GM12801 (cell line): ENCODE measurements around the gene EPHA10.

ENCODE experiments used
- TF ChIP-seq, protein P1 (sequence below): IDR thresholded peaks from one replicate; pipeline ENCODE4 v1.5.1; 2011; ENCODE audit warnings: control low read depth; ENCODE audit not compliant: insufficient read length; ENCODE audit errors: extremely low read depth

Gene EPHA10

DNA sequence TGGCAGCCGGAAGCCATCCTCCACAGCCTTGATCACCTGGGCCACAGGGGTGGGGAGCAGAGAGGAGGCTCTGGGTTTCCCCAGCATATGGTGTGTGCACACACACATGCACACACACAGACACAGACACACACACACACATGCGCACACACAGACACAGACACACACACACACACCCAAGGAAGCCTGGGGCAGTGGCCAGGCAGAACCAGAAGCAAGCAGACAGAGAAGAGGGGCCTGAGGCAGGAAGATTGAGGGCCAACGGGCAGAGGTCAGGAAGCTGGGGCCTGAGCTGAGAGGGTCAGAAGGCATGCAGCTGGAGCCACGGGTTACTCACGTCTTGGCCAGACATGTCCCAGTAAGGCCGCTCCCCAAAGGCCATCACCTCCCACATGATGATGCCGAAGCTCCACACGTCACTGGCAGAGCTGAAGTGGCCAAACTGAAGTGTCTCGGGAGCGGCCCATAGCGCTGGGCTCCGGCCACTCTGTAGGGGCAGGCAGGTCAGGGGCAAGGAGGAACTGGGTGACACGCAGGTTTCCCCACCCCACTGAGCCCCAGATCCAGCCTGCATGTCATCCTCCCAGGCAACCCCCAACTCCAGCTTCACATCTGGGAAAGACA, 45.2 kb downstream of the EPHA10 start:
- TF ChIP-seq, protein P1, sequence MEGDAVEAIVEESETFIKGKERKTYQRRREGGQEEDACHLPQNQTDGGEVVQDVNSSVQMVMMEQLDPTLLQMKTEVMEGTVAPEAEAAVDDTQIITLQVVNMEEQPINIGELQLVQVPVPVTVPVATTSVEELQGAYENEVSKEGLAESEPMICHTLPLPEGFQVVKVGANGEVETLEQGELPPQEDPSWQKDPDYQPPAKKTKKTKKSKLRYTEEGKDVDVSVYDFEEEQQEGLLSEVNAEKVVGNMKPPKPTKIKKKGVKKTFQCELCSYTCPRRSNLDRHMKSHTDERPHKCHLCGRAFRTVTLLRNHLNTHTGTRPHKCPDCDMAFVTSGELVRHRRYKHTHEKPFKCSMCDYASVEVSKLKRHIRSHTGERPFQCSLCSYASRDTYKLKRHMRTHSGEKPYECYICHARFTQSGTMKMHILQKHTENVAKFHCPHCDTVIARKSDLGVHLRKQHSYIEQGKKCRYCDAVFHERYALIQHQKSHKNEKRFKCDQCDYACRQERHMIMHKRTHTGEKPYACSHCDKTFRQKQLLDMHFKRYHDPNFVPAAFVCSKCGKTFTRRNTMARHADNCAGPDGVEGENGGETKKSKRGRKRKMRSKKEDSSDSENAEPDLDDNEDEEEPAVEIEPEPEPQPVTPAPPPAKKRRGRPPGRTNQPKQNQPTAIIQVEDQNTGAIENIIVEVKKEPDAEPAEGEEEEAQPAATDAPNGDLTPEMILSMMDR: no peak

DNA sequence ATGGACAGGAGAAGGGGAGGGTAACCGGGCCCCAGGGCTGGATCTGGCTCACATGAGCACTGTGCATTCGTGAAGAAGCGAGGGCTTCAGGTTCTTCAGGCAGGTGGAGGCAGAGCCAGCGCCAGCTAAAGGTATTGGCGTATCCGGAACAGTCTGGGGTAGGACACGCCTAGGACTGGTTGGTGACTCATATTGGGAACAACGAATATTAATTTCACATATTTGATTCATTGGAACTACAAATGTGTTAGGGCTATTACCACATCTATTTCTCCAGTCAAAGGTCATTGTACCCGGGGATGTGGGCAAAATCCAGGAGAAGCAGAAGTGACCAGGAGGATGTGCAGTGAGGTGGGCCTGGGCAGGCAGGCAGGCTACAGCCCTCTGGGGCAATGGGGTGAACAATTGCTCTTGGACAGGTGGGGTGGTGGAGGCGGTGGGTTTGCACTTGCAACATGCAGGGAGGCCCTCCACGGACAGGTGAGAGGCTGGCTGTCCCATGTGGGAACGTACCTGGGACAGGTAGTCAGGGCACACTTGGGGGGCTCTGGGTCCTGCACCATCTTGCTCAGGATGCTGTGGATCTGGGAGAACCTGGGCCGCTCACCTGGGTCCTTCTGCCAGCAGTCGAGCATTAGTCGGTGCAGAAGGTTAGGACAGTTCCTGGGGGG, 45.9 kb downstream of the EPHA10 start:
- TF ChIP-seq, protein P1: no peak

DNA sequence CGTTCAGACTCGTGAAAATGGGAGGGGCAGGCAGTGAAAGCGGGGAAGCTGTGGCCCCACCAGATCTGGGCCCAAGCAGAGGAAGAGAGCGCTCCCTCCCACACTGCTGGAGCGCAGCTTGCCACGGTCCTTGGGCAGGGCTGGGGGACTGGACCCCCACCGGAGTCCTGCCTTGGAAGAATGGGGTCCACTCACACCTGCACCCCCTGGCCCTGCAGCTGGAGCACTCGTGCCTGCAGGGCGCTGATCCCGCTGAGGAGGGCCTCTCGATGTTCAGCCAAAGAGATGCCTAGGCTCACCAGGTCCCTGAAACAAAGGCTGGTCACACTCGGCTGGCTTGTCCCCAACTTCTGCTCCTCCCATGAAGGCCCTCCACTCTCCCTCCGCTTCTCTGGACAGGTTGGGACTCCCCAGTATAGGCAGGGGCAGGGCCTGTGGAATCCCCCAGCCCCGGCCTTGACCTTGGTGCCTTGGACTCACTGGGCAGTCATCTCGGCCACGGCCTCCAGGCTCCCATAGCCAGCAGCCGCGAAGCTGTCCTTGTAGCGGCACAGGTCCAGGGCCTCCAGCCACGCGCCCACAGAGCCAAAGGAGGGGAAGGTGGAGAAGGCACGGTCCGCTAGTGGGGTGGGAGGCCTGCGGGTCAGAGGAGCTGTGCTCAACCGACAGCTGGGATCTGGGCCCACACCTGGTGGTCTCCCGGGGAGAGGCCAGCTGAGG, 46.6 kb downstream of the EPHA10 start:
- TF ChIP-seq, protein P1: no peak

DNA sequence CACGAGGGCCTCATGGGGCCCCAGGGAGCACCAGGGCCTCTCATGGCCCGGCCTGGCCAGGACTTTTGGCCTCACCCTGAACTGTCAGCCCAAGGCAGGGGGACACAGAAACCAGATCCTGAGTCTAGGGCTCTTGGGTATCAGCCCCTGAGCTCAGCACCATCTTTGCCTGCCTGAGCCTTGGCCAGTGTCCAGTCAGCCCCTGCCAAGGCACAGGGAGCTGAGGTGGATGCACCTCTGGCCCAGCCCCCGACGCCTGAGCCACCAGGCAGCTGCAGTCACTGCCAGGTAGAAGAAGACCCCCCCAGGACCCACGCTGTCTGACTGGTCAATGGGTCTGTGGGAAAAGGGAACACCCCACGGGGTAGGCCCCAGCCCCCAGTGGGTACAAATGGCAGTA, 47.3 kb downstream of the EPHA10 start:
- TF ChIP-seq, protein P1: no peak

DNA sequence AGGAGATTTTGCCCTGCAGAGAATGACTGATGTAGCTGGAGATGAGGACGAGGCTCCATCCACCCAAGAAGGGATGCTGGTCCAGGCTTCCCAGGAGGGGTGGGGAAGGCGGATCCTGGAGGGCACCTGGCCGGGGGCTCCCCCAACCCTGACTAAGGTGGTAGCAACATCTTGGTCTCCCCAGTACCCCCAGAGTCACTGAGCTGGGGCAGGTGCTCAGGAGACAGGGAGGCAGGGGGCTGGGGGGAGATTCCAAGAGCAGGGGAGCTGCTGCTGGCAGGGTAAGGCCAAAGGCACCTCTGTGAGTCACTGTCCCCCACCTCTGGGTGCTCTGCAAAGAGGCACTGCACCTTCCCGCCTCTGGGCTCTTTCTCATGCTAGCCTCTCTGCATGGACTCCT, 48.6 kb downstream of the EPHA10 start:
- TF ChIP-seq, protein P1: no peak

DNA sequence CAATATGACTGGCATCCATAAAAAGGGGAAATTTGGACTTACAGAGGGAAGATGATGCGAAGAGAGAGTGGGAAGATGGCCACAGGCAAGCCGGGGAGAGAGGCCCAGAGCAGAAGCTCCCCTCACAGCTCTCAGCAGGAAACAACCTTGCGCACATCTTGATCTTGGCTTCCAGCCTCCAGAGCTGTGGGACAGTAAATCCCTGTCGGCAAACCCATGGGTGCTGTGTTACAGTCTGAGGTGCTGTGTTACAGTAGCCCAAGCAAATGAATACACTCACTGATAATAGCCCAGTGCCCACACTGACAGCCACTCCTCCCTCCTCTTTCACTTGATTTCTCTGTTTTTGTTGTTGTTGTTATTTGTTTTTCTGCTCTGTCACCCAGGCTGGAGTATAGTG, 50.2 kb downstream of the EPHA10 start:
- TF ChIP-seq, protein P1: no peak

DNA sequence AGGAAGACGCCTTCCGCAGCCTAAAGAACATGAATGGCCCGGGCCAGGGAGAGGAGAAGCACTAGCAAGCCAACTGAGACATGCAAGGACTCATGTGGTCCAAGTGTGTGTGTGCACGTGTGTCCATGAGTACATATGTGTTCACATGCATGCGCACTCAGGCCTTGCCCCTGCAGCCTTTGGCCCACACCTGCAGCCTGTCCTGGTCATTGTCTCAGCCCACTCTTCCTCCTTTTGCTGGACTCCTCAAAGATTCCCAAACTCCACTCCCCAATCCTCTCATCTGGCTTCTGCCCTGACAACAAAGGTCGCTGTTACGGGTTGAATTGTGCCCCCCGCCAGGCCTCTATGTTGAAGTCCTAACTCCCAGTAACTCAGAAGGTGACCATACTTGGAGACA, 50.7 kb downstream of the EPHA10 start:
- TF ChIP-seq, protein P1: no peak
